Uterus (tissue), 4 donors: ENCODE data around the gene STK11. TPM values are rescaled to one million over a fixed set of nuclear protein-coding genes. Genes with fewer than 3 reads are reported as not detected.

Source experiments
- DNase-seq, 2 donors: peaks; one replicate each; pipeline ENCODE4 v3.0.0-alpha.2; 2019 to 2020
- H3K27ac ChIP-seq, 2 donors: fragments of 200-600 bp; sonication (generic); 1 replicate in 1 of 2; 2 replicates in 1 of 2; pipeline ENCODE4 v1.5.1; 2016 to 2018
- H3K27me3 ChIP-seq, 2 donors: fragments of 200-600 bp; sonication (generic); one replicate each; pipeline ENCODE4 v1.5.1; 2018 to 2019; ENCODE audit warnings: control low read depth in 1 of 2
- H3K36me3 ChIP-seq, 2 donors: fragments of 200-600 bp; sonication (generic); one replicate each; pipeline ENCODE4 v1.5.1; 2019; ENCODE audit warnings: control low read depth in 1 of 2
- H3K4me1 ChIP-seq, 2 donors: fragments of 200-600 bp; sonication (generic); one replicate each; pipeline ENCODE4 v1.5.1; 2018 to 2019; ENCODE audit warnings: control low read depth in 1 of 2
- H3K4me3 ChIP-seq, 2 donors: fragments of 200-600 bp; sonication (generic); 1 replicate in 1 of 2; 2 replicates in 1 of 2; pipeline ENCODE4 v1.5.1; 2018 to 2019; ENCODE audit warnings: mild to moderate bottlenecking in 1 of 2
- H3K9me3 ChIP-seq, 2 donors: fragments of 200-600 bp; sonication (generic); one replicate each; pipeline ENCODE4 v1.5.1; 2019; ENCODE audit warnings: control low read depth in 1 of 2
- CTCF ChIP-seq, 4 experiments: fragments of 200-600 bp in 2 of 4; fragments of 450-650 bp in 2 of 4; sonication (generic) in 2 of 4; IDR thresholded peaks; one replicate each; pipeline ENCODE4 v1.5.1; 2016 to 2019; ENCODE audit warnings: antibody characterized with exemption in 4 of 4, mild to moderate bottlenecking in 2 of 4, moderate library complexity in 1 of 4
- POLR2A ChIP-seq, 2 donors: fragments of 450-650 bp; IDR thresholded peaks; one replicate each; pipeline ENCODE4 v1.6.1; 2016; ENCODE audit warnings: antibody characterized with exemption in 2 of 2, mild to moderate bottlenecking in 1 of 2, moderate library complexity in 1 of 2
- intact Hi-C: fragments of 100-400 bp; cut with DNase I; formaldehyde crosslinking; loops from one replicate; pipeline ENCODE4 v1.15.1; 2023; ENCODE audit warnings: low total_unique reads
- total RNA-seq, 4 donors: library from RNA; depleted of rRNA in 3 of 4; stranded (reverse); fragments of >200 nt in 3 of 4; gene quantifications; one replicate each; pipeline versions ENCODE4 v1.1.0 to v1.2.4, GENCODE V29; 2014 to 2023
- donor health status: DM: yes; HTN: yes; CAD: no.

STK11 gene
- total RNA-seq, 4 donors from 2014 or later: 17.4 to 62.8 (median 43.3) TPM

- Histone ChIP-seq H3K4me1 (peaks cover 12 to 54% of the 10 kb centered on the region in 2 donors), H3K9me3 (no peaks in the 10 kb centered on the region), H3K27me3 (no peaks in the 10 kb centered on the region), H3K36me3 (no peaks in the 10 kb centered on the region), H3K27ac (peak overlapping the region; percentile 94 to 95), H3K4me3 (no peak overlapping the region)
- no peak for TF ChIP-seq POLR2A (IDR thresholded peaks at IDR 0.05)
- no peak for DNase-seq
- intact Hi-C loops: no loop called here
These were observed 51.3 kb downstream of the STK11 start for GRCh38 chr19:1256646-1257474.

- Histone ChIP-seq H3K9me3 (no peaks in the 10 kb centered on the region), H3K4me1 (peaks cover 12 to 62% of the 10 kb centered on the region in 2 donors), H3K27ac (peak overlapping the region; percentile 94 to 95), H3K36me3 (no peaks in the 10 kb centered on the region), H3K4me3 (no peak overlapping the region), H3K27me3 (no peaks in the 10 kb centered on the region)
- DNase-seq: no peak
- TF ChIP-seq POLR2A (IDR thresholded peaks at IDR 0.05) (no peak), CTCF (IDR thresholded peaks at IDR 0.05) (no peak)
- intact Hi-C loops: no loop called here
These were observed 52.0 kb downstream of the STK11 start for GRCh38 chr19:1257475-1258162.

GRCh38 chr19:1258163-1258492 lies 52.5 kb downstream of the STK11 start:
- no peaks in the 10 kb centered on the region for H3K9me3 ChIP-seq
- no peaks in the 10 kb centered on the region for H3K27me3 ChIP-seq
- peak overlapping the region; percentile 94 to 95 for H3K27ac ChIP-seq
- TF ChIP-seq POLR2A (IDR thresholded peaks at IDR 0.05) (no peak), CTCF (IDR thresholded peaks at IDR 0.05) (no peak)
- DNase-seq: no peak
- H3K4me3 ChIP-seq: no peak overlapping the region
- intact Hi-C loops: no loop called here
- no peaks in the 10 kb centered on the region for H3K36me3 ChIP-seq
- H3K4me1 ChIP-seq: peaks cover 12 to 64% of the 10 kb centered on the region in 2 donors

- DNase-seq: no peak
- peak overlapping the region; percentile 6 to 17 for H3K4me3 ChIP-seq
- TF ChIP-seq POLR2A (IDR thresholded peaks at IDR 0.05): no peak
- TF ChIP-seq CTCF (IDR thresholded peaks at IDR 0.05): peak in 1 of 4 experiments; percentile 11
- H3K27ac ChIP-seq: peak overlapping the region; percentile 94 to 95
- intact Hi-C loops: no loop called here
- H3K9me3 ChIP-seq: no peaks in the 10 kb centered on the region
- peaks cover 12 to 61% of the 10 kb centered on the region in 2 donors for H3K4me1 ChIP-seq
- no peaks in the 10 kb centered on the region for H3K27me3 ChIP-seq
- no peaks in the 10 kb centered on the region for H3K36me3 ChIP-seq
These were observed 53.2 kb downstream of the STK11 start for GRCh38 chr19:1258707-1259205.

- Histone ChIP-seq H3K27ac (peak overlapping the region; percentile 94 to 95), H3K4me3 (peak overlapping the region; percentile 6 to 17), H3K27me3 (no peaks in the 10 kb centered on the region), H3K9me3 (no peaks in the 10 kb centered on the region), H3K4me1 (peaks cover 12 to 55% of the 10 kb centered on the region in 2 donors), H3K36me3 (no peaks in the 10 kb centered on the region)
- peak; percentile 67 to 76 for DNase-seq
- no peak for TF ChIP-seq CTCF (IDR thresholded peaks at IDR 0.05)
- peak; percentile 8 to 49 for TF ChIP-seq POLR2A (IDR thresholded peaks at IDR 0.05)
- intact Hi-C loops: no loop called here
These were observed 53.8 kb downstream of the STK11 start for GRCh38 chr19:1259206-1259875.
